K562 (cell line): ENCODE results near the gene ZNF775. TPM values are rescaled to one million over a fixed set of nuclear protein-coding genes. Genes with fewer than 3 reads are reported as not detected.

ENCODE experiments used
- BRD9 ChIP-seq: fragments of 450-650 bp; IDR thresholded peaks from 2 replicates; pipeline ENCODE4 v1.6.1; 2018; ENCODE audit warnings: low read depth; ENCODE audit not compliant: partially characterized antibody
- DDX20 ChIP-seq: fragments of 450-650 bp; IDR thresholded peaks from 2 replicates; pipeline ENCODE4 v1.6.1; 2016; ENCODE audit warnings: missing genetic modification characterization, low read depth, mild to moderate bottlenecking, missing compliant biosample characterization, moderate library complexity
- GMEB1 ChIP-seq: fragments of 250-450 bp; sonication (Bioruptor Pico); IDR thresholded peaks from 2 replicates; pipeline ENCODE4 v1.4.0; 2020; ENCODE audit warnings: mild to moderate bottlenecking
- GTF3C2 ChIP-seq: IDR thresholded peaks from 3 replicates; pipeline ENCODE4 v1.6.1; 2011; ENCODE audit warnings: borderline replicate concordance, mild to moderate bottlenecking, moderate library complexity; ENCODE audit not compliant: insufficient read length; ENCODE audit errors: extremely low read depth
- HDAC1 ChIP-seq, 2 experiments: fragments of 450-650 bp; IDR thresholded peaks; 2 replicates each; pipeline ENCODE4 v1.6.1; 2016 to 2017; ENCODE audit warnings: inconsistent platforms in 1 of 2, mild to moderate bottlenecking in 1 of 2, moderate library complexity in 1 of 2
- HINFP ChIP-seq: fragments of 450-650 bp; conservative IDR thresholded peaks from 2 replicates; pipeline ENCODE4 v1.6.1; 2016; ENCODE audit warnings: missing genetic modification characterization, low read depth, mild to moderate bottlenecking, control low read depth, missing compliant biosample characterization
- HSF4 ChIP-seq: fragments of 250-450 bp; sonication (Bioruptor Pico); IDR thresholded peaks from 2 replicates; pipeline ENCODE4 v2.1.2; 2022; ENCODE audit warnings: mild to moderate bottlenecking, moderate library complexity, borderline replicate concordance
- MXI1 ChIP-seq: IDR thresholded peaks from 2 replicates; pipeline ENCODE4 v1.6.1; 2011; ENCODE audit warnings: low read depth, mild to moderate bottlenecking, improper control_type of control experiment, low read length
- NFXL1 ChIP-seq: fragments of 450-650 bp; formaldehyde crosslinking; IDR thresholded peaks from 2 replicates; pipeline ENCODE4 v1.4.0; 2021; ENCODE audit warnings: mild to moderate bottlenecking
- RFX5 ChIP-seq: IDR thresholded peaks from 2 replicates; pipeline ENCODE4 v1.6.1; 2011; ENCODE audit warnings: low read depth, mild to moderate bottlenecking, improper control_type of control experiment, low read length
- TAF15 ChIP-seq: fragments of 200-400 bp; formaldehyde crosslinking; IDR thresholded peaks from 2 replicates; pipeline ENCODE4 v1.6.1; 2017; ENCODE audit warnings: mild to moderate bottlenecking, low read depth, low read length, moderate library complexity
- USF2 ChIP-seq: sonication (generic); formaldehyde crosslinking; IDR thresholded peaks from 2 replicates; pipeline ENCODE4 v1.5.0; 2020; ENCODE audit warnings: missing genetic modification reagents
- ZNF398 ChIP-seq: fragments of 250-450 bp; sonication (Bioruptor Pico); IDR thresholded peaks from 2 replicates; pipeline ENCODE4 v1.8.0; 2021; ENCODE audit warnings: moderate library complexity, mild to moderate bottlenecking, inconsistent platforms
- ZNF766 ChIP-seq: fragments of 200-800 bp; sonication (Bioruptor generic); conservative IDR thresholded peaks from 2 replicates; pipeline ENCODE4 v1.6.1; 2016; ENCODE audit warnings: missing genetic modification characterization, missing compliant biosample characterization
- ZNF79 ChIP-seq: fragments of 250-450 bp; sonication (Bioruptor Pico); IDR thresholded peaks from 2 replicates; pipeline ENCODE4 v1.4.0; 2020; ENCODE audit warnings: low read depth, mild to moderate bottlenecking, moderate library complexity
- polyA plus RNA-seq, 8 experiments: library from polyadenylated mRNA; depleted of rRNA in 4 of 8; stranded (reverse) in 5 of 8; unstranded in 3 of 8; fragments of >200 nt; fragmentation: Nextera tagmentation in 2 of 8; fragmentation: Illumina TruSeq in 1 of 8; extraction: Ambion mirVana in 2 of 8; extraction: Trizol in 1 of 8; gene quantifications; 2 replicates each; pipeline versions ENCODE4 v1.2.1 to v1.2.3, GENCODE V29; 2011 to 2014; ENCODE audit warnings: inconsistent platforms in 1 of 8, missing spikeins in 1 of 8
- total RNA-seq, 7 experiments: library from RNA; depleted of rRNA in 6 of 7; stranded (reverse); fragments of >200 nt in 6 of 7; fragmentation: Illumina TruSeq in 2 of 7; extraction: Trizol in 2 of 7; gene quantifications; 2 replicates each; pipeline versions ENCODE4 v1.2.1 to v1.2.3, GENCODE V29; 2011 to 2021; ENCODE audit warnings: low replicate concordance in 1 of 7

The ZNF775 gene
- total and polyA plus RNA-seq, 9 of the 15 experiments (the other 6 are each of a cell fraction or from before 2014, with no cell fraction given), result 0.04 to 18.7 (median 4.9) TPM

- TF ChIP-seq GTF3C2, result no peak
- TF ChIP-seq DDX20 (tag), result peak; percentile 91
- no peak for TF ChIP-seq HDAC1 (IDR thresholded peaks at IDR 0.05)
- TF ChIP-seq ZNF766 (CRISPR knock-in tag), result 0 out of 2 replicates have a peak, but pooled peaks have one; percentile 72
- no peak for TF ChIP-seq ZNF79 (CRISPR knock-in tag)
- TF ChIP-seq MXI1, result no peak
- TF ChIP-seq ZNF398, result peak; percentile 46; the same call in 1 of the 2 replicates
- TF ChIP-seq HINFP (tag), result peak; percentile 92
- TF ChIP-seq BRD9, result no peak
- TF ChIP-seq HSF4 (CRISPR knock-in tag), result 0 out of 2 replicates have a peak, but pooled peaks have one; percentile 64
- 0 out of 2 replicates have a peak, but pooled peaks have one; percentile 20 for TF ChIP-seq GMEB1 (CRISPR knock-in tag)
- TF ChIP-seq USF2, result no peak
- 0 out of 2 replicates have a peak, but pooled peaks have one; percentile 63 for TF ChIP-seq NFXL1 (CRISPR knock-in tag)
- no peak for TF ChIP-seq RFX5
- TF ChIP-seq TAF15, result no peak
- TF ChIP-seq, all 486 proteins: peak for 65
Measured at GRCh38 chr7:150355666-150356059, 23.5 kb upstream of the ZNF775 start (continued).
